ENCODE data around the gene STRN4.

STRN4 gene

GRCh38 chr19:46755077-46755852, 9.0 kb upstream of the STRN4 start:
- TF ChIP-seq, protein P1, sequence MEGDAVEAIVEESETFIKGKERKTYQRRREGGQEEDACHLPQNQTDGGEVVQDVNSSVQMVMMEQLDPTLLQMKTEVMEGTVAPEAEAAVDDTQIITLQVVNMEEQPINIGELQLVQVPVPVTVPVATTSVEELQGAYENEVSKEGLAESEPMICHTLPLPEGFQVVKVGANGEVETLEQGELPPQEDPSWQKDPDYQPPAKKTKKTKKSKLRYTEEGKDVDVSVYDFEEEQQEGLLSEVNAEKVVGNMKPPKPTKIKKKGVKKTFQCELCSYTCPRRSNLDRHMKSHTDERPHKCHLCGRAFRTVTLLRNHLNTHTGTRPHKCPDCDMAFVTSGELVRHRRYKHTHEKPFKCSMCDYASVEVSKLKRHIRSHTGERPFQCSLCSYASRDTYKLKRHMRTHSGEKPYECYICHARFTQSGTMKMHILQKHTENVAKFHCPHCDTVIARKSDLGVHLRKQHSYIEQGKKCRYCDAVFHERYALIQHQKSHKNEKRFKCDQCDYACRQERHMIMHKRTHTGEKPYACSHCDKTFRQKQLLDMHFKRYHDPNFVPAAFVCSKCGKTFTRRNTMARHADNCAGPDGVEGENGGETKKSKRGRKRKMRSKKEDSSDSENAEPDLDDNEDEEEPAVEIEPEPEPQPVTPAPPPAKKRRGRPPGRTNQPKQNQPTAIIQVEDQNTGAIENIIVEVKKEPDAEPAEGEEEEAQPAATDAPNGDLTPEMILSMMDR (IDR thresholded peaks at IDR 0.05; ENCODE audit: insufficient read depth, low read length, poor library complexity, severe bottlenecking) = no peak
- TF ChIP-seq EZH2phosphoT487 (conservative IDR thresholded peaks at IDR 0.05; ENCODE audit: low read length) = no peak
- no peak overlapping the region for H3K4me2 ChIP-seq (ENCODE audit: low read depth, low read length, poor library complexity, severe bottlenecking)
- H3K9me3 ChIP-seq (ENCODE audit: insufficient read depth, low read length) = no peaks in the 10 kb centered on the region
- no peaks in the 10 kb centered on the region for H3K9me2 ChIP-seq (replicated peaks; ENCODE audit: insufficient read depth, low read length)
- no peaks in the 10 kb centered on the region for H3F3A ChIP-seq (ENCODE audit: insufficient read depth)
- H3K27me3 ChIP-seq (ENCODE audit: low read length) = no peaks in the 10 kb centered on the region
- H3K36me3 ChIP-seq (ENCODE audit: low read length) = no peaks in the 10 kb centered on the region
- no peak overlapping the region for H2AFZ ChIP-seq (ENCODE audit: low read depth, low read length, severe bottlenecking)
- no peak overlapping the region for H3K9ac ChIP-seq (ENCODE audit: low read length)
- H3K4me3 ChIP-seq (ENCODE audit: insufficient read depth, low read length, poor library complexity, severe bottlenecking) = no peak overlapping the region
- no peaks in the 10 kb centered on the region for H3K79me2 ChIP-seq (ENCODE audit: insufficient read depth, low read length)
- no peaks in the 10 kb centered on the region for H4K20me1 ChIP-seq (ENCODE audit: low read depth, low read length)
- H3K27ac ChIP-seq (ENCODE audit: low read depth, low read length) = no peak overlapping the region

GRCh38 chr19:46753420-46754155, 7.3 kb upstream of the STRN4 start:
- Histone ChIP-seq H3K36me3 (ENCODE audit: low read length) (no peaks in the 10 kb centered on the region), H3K79me2 (ENCODE audit: insufficient read depth, low read length) (no peaks in the 10 kb centered on the region), H3K27me3 (ENCODE audit: low read length) (no peaks in the 10 kb centered on the region), H3K4me2 (ENCODE audit: low read depth, low read length, poor library complexity, severe bottlenecking) (no peak overlapping the region), H3K9me2 (replicated peaks; ENCODE audit: insufficient read depth, low read length) (no peaks in the 10 kb centered on the region), H3K9ac (ENCODE audit: low read length) (no peak overlapping the region), H3F3A (ENCODE audit: insufficient read depth) (no peaks in the 10 kb centered on the region), H3K9me3 (ENCODE audit: insufficient read depth, low read length) (no peaks in the 10 kb centered on the region), H3K4me3 (ENCODE audit: insufficient read depth, low read length, poor library complexity, severe bottlenecking) (no peak overlapping the region), H2AFZ (ENCODE audit: low read depth, low read length, severe bottlenecking) (no peak overlapping the region), H4K20me1 (ENCODE audit: low read depth, low read length) (no peaks in the 10 kb centered on the region), H3K27ac (ENCODE audit: low read depth, low read length) (no peak overlapping the region)
- no peak for TF ChIP-seq EZH2phosphoT487 (conservative IDR thresholded peaks at IDR 0.05; ENCODE audit: low read length)
- TF ChIP-seq, protein P1 (IDR thresholded peaks at IDR 0.05; ENCODE audit: insufficient read depth, low read length, poor library complexity, severe bottlenecking) = peak; percentile 56

DNA sequence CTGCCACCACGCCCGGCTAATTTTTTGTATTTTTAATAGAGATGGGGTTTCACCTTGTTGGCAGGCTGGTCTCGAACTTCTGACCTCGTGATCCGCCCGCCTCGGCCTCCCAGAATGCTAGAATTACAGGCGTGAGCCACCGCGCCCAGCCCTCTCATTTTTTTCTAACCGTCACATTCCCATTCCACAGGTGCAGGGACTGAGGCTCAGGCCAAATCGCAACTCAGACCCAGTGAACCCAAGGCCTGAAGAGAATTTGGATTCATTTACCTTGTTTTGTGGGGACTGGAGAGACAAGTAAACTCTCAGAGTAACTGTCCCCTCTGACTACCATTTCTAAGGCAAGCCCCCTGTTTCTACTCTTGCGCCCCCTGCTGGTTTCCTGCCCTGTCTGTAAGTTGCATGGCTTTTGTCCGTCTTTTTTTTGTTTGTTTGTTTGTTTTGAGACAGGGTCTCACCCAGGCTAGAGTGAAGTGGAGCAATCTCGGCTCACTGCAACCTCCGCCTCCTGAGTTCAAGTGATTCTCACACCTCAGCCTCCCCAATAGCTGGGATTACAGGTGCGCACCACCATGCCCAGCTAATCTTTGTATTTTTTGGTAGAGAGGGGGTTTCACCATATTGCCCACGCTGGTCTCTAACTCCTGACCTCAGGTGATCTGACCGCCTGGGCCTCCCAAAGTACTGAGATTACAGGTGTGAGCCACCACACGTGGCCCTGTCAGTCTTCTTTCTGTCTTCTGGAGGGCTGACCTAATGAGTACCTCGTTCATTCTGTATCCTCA, 2.3 kb upstream of the STRN4 start:
- Histone ChIP-seq H3F3A (ENCODE audit: insufficient read depth) (peaks cover 5% of the 10 kb centered on the region; the same call in 1 of the 2 replicates), H3K4me3 (ENCODE audit: insufficient read depth, low read length, poor library complexity, severe bottlenecking) (no peak overlapping the region), H3K9ac (ENCODE audit: low read length) (no peak overlapping the region), H3K36me3 (ENCODE audit: low read length) (no peaks in the 10 kb centered on the region), H3K9me2 (replicated peaks; ENCODE audit: insufficient read depth, low read length) (no peaks in the 10 kb centered on the region), H4K20me1 (ENCODE audit: low read depth, low read length) (no peaks in the 10 kb centered on the region; the same call in 1 of the 2 replicates), H3K4me2 (ENCODE audit: low read depth, low read length, poor library complexity, severe bottlenecking) (no peak overlapping the region), H3K9me3 (ENCODE audit: insufficient read depth, low read length) (no peaks in the 10 kb centered on the region), H3K79me2 (ENCODE audit: insufficient read depth, low read length) (peaks cover 30% of the 10 kb centered on the region), H2AFZ (ENCODE audit: low read depth, low read length, severe bottlenecking) (no peak overlapping the region), H3K27me3 (ENCODE audit: low read length) (no peaks in the 10 kb centered on the region), H3K27ac (ENCODE audit: low read depth, low read length) (no peak overlapping the region)
- TF ChIP-seq EZH2phosphoT487 (conservative IDR thresholded peaks at IDR 0.05; ENCODE audit: low read length) = no peak
- TF ChIP-seq, protein P1 (IDR thresholded peaks at IDR 0.05; ENCODE audit: insufficient read depth, low read length, poor library complexity, severe bottlenecking) = peak; percentile 92

All from SU-DHL-6 (cell line).